Progenitor cell of endocrine pancreas (in vitro differentiated cells): ENCODE results near the gene ULK4. TPM values are rescaled to one million over a fixed set of nuclear protein-coding genes. Genes with fewer than 3 reads are reported as not detected.

Experiments used
- DNase-seq: peaks from one replicate; pipeline ENCODE4 v3.0.0; 2021; ENCODE audit warnings: low spot score; ENCODE audit not compliant: unreplicated experiment
- H3K27ac Mint-ChIP-seq: 2 replicates; pipeline ENCODE4 v1.8.0; 2021; ENCODE audit warnings: mild to moderate bottlenecking, moderate library complexity, mixed read lengths
- H3K27me3 Mint-ChIP-seq: 2 replicates; pipeline ENCODE4 v1.8.0; 2021; ENCODE audit warnings: mixed read lengths
- H3K36me3 Mint-ChIP-seq: 2 replicates; pipeline ENCODE4 v1.8.0; 2022; ENCODE audit warnings: mixed read lengths; ENCODE audit not compliant: insufficient read depth
- H3K4me1 Mint-ChIP-seq: 2 replicates; pipeline ENCODE4 v1.8.0; 2021; ENCODE audit warnings: low read depth, mixed read lengths
- H3K4me3 Mint-ChIP-seq: 2 replicates; pipeline ENCODE4 v1.8.0; 2021; ENCODE audit warnings: low read depth, mild to moderate bottlenecking, moderate library complexity, mixed read lengths
- H3K9me3 Mint-ChIP-seq: 2 replicates; pipeline ENCODE4 v1.8.0; 2021; ENCODE audit warnings: low read depth, mixed read lengths
- total RNA-seq: library from RNA; stranded (reverse); gene quantifications from 2 replicates; pipeline ENCODE4 v1.2.1, GENCODE V29; 2021
- TF ChIP-seq, protein P1 (sequence below): fragments of 200-600 bp; sonication (generic); IDR thresholded peaks from one replicate; pipeline ENCODE4 v1.5.0; 2021; ENCODE audit warnings: antibody characterized with exemption, mild to moderate bottlenecking; ENCODE audit not compliant: unreplicated experiment

The ULK4 gene
- total RNA-seq, 1 donor from 2014 or later, result 14.2 TPM

DNA sequence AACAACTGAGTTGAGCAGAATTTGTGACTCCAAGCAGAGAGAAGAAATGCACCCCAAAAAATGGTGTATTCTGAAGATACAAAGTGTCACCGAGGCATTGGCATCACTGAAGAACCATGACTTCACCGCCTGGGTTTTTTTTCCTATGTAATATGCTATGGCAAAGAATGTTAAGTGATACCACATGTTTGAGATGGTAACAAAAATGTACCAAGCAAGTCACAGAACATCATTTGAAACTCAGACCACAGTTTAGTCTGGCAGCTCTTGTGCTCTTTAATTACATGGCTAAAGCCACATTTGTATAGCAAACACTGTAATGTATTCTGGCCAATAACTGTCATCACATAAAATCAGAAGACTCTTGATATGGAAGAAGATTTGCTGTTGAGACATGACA, 323.5 kb downstream of the ULK4 start:
- no peak overlapping the region for H3K4me3 Mint-ChIP-seq
- no peaks in the 10 kb centered on the region for H3K27me3 Mint-ChIP-seq
- H3K4me1 Mint-ChIP-seq, result peaks cover 2% of the 10 kb centered on the region
- H3K9me3 Mint-ChIP-seq, result no peaks in the 10 kb centered on the region
- TF ChIP-seq, protein P1, sequence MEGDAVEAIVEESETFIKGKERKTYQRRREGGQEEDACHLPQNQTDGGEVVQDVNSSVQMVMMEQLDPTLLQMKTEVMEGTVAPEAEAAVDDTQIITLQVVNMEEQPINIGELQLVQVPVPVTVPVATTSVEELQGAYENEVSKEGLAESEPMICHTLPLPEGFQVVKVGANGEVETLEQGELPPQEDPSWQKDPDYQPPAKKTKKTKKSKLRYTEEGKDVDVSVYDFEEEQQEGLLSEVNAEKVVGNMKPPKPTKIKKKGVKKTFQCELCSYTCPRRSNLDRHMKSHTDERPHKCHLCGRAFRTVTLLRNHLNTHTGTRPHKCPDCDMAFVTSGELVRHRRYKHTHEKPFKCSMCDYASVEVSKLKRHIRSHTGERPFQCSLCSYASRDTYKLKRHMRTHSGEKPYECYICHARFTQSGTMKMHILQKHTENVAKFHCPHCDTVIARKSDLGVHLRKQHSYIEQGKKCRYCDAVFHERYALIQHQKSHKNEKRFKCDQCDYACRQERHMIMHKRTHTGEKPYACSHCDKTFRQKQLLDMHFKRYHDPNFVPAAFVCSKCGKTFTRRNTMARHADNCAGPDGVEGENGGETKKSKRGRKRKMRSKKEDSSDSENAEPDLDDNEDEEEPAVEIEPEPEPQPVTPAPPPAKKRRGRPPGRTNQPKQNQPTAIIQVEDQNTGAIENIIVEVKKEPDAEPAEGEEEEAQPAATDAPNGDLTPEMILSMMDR, result no peak
- no peaks in the 10 kb centered on the region for H3K36me3 Mint-ChIP-seq
- no peak overlapping the region for H3K27ac Mint-ChIP-seq
- no peak for DNase-seq

DNA sequence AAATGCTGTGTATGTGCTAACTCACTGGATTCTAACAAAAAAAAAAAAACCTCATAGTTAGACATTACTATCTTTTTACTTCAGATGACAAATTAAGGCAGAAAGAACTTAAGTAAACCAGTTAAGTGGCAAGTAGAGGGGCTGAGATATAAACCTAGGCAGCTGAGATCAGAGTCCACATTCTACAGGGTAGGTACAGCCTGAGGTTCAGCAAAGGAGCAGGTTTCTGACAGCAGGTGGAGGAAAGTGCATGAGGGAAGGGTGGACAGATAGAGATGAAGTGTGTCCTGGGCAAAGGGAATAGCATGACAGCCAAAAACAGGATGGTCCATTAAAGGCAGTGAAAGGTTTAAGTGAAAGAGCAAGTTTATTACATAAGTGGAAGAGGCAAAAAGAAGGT, 329.2 kb downstream of the ULK4 start:
- Mint-ChIP-seq H3K27ac (no peak overlapping the region), H3K27me3 (no peaks in the 10 kb centered on the region), H3K9me3 (no peaks in the 10 kb centered on the region), H3K4me3 (no peak overlapping the region), H3K36me3 (no peaks in the 10 kb centered on the region), H3K4me1 (peaks cover 19% of the 10 kb centered on the region)
- DNase-seq, result no peak
- TF ChIP-seq, protein P1, result no peak

DNA sequence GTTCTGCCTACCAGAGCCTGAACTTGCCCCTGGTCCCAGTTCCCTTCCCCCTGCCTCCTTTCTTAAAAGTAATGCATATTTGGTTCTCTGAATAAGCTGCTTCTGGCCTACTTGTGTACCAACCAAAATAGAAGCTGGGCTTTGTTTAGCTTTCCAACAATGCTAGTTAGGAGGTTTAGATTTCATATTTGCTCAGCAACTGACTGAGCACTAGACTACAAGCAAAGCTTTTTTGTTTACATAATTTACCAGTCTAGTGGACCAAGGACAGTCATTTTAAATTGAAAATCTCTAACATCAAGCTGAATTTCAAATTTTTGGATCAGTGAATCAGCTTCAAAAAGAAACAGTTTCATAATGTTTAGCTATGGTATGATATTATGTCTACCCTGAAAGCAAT, 331.2 kb downstream of the ULK4 start:
- Mint-ChIP-seq H3K36me3 (no peaks in the 10 kb centered on the region), H3K4me1 (peaks cover 19% of the 10 kb centered on the region), H3K9me3 (no peaks in the 10 kb centered on the region), H3K4me3 (no peak overlapping the region), H3K27ac (no peak overlapping the region), H3K27me3 (no peaks in the 10 kb centered on the region)
- TF ChIP-seq, protein P1, result no peak
- DNase-seq, result no peak

DNA sequence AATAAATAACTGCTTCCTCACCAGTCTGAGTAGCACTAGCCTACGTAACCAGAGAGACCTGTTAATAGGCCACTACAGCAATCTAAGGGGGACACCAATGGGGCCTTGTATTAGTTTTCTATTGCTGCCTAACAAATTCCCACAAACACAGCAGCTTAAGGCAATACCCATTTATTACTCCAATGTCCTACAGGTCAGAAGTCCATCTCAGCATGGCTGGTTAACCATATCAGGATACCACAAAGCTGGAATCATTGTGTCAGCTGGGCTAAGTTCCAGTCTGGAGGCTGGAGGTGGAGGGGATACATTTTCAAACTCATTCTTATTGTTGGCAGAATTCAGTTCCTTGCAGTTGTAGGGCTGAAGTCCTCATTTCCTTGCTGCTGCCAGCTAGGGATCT, 331.9 kb downstream of the ULK4 start:
- TF ChIP-seq, protein P1, result no peak
- Mint-ChIP-seq H3K27me3 (no peaks in the 10 kb centered on the region), H3K9me3 (no peaks in the 10 kb centered on the region), H3K27ac (no peak overlapping the region), H3K4me3 (no peak overlapping the region), H3K36me3 (no peaks in the 10 kb centered on the region), H3K4me1 (peaks cover 19% of the 10 kb centered on the region)
- no peak for DNase-seq

DNA sequence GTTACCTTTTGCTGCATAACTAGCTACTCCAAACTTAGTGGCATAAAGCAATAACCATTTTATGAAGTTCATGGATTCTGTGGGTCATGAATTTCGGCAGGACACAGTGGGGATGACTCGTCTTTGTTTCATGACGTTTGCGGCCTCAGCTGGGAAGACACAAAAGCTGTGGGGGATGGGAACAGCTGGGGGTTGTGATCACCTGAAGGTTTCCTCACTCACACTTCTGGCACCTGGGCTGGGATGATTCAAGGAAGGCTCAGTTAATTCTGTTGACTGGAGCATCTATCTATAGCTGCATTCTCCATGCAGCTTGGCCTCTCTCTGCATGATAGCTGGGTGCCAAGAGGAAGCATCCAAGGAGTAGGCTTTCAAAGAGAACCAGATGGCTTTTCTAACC, 332.8 kb downstream of the ULK4 start:
- H3K27ac Mint-ChIP-seq, result peak overlapping the region; percentile 49
- H3K27me3 Mint-ChIP-seq, result no peaks in the 10 kb centered on the region
- H3K4me1 Mint-ChIP-seq, result peaks cover 21% of the 10 kb centered on the region
- H3K36me3 Mint-ChIP-seq, result no peaks in the 10 kb centered on the region
- TF ChIP-seq, protein P1, result no peak
- no peak overlapping the region for H3K4me3 Mint-ChIP-seq
- DNase-seq, result no peak
- H3K9me3 Mint-ChIP-seq, result no peaks in the 10 kb centered on the region
